ENCODE measurements around the gene OR7G1. TPM values are rescaled to one million over a fixed set of nuclear protein-coding genes. Genes with fewer than 3 reads are reported as not detected.

The OR7G1 gene
- total RNA-seq, result not detected

GRCh38 chr19:9115307-9115813, at the start of gene OR7G1:
OR7G1 (minus strand) TSS chr19:9115763; CDS start chr19:9115763, 0 bp downstream.
- no peaks in the 10 kb centered on the region for H3K36me3 Mint-ChIP-seq (ENCODE audit: low read depth)
- DNase-seq, result no peak
- H3K27ac Mint-ChIP-seq, result no peak within 1 kb of the TSS
- intact Hi-C loops (cut with DNase I, micrococcal nuclease), result no loop called here
- no peaks in the 10 kb centered on the region for H3K4me1 Mint-ChIP-seq
- H3K9me3 Mint-ChIP-seq (ENCODE audit: low read depth), result no peaks in the 10 kb centered on the region
- H3K27me3 Mint-ChIP-seq, result peaks cover 9% of the 10 kb centered on the region
- ATAC-seq, result no peak
- CTCF ChIA-PET, result no interaction called here
- H3K4me3 Mint-ChIP-seq, result no peak within 1 kb of the TSS
- POLR2A ChIA-PET, result no interaction called here

- Mint-ChIP-seq H3K27ac (no peak overlapping the region), H3K9me3 (ENCODE audit: low read depth) (peaks cover 25% of the 10 kb centered on the region), H3K36me3 (ENCODE audit: low read depth) (peaks cover 80% of the 10 kb centered on the region), H3K4me3 (no peak overlapping the region), H3K27me3 (no peaks in the 10 kb centered on the region), H3K4me1 (no peaks in the 10 kb centered on the region)
- ChIA-PET CTCF (no interaction called here), POLR2A (no interaction called here)
- DNase-seq, result no peak
- no peak for ATAC-seq
- intact Hi-C loops (cut with DNase I, micrococcal nuclease), result no loop called here
These were observed 49.7 kb upstream of the OR7G1 start for GRCh38 chr19:9165261-9165660.

- no peaks in the 10 kb centered on the region for H3K4me1 Mint-ChIP-seq
- DNase-seq, result no peak
- intact Hi-C loops (cut with DNase I, micrococcal nuclease), result no loop called here
- peaks cover 98% of the 10 kb centered on the region for H3K36me3 Mint-ChIP-seq (ENCODE audit: low read depth)
- POLR2A ChIA-PET, result no interaction called here
- ATAC-seq, result no peak
- H3K27ac Mint-ChIP-seq, result no peak overlapping the region
- CTCF ChIA-PET, result no interaction called here
- no peaks in the 10 kb centered on the region for H3K27me3 Mint-ChIP-seq
- H3K9me3 Mint-ChIP-seq (ENCODE audit: low read depth), result peaks cover 31% of the 10 kb centered on the region
- no peak overlapping the region for H3K4me3 Mint-ChIP-seq
These were observed 45.9 kb upstream of the OR7G1 start for GRCh38 chr19:9161427-9161826.

- intact Hi-C loops (cut with DNase I, micrococcal nuclease), result no loop called here
- H3K27ac Mint-ChIP-seq, result no peak overlapping the region
These were observed 44.3 kb upstream of the OR7G1 start for GRCh38 chr19:9159891-9160290.

GRCh38 chr19:9156304-9156703, 40.7 kb upstream of the OR7G1 start:
- CTCF ChIA-PET, result interaction anchor here (0.8 kb wide), 1 partner anchor 1069 kb away, joined by 3 read pairs; no protein-coding TSS in a partner anchor
- DNase-seq (no peak), ATAC-seq (no peak)
- intact Hi-C loops (cut with DNase I, micrococcal nuclease), result no loop called here
- peaks cover 94% of the 10 kb centered on the region for H3K36me3 Mint-ChIP-seq (ENCODE audit: low read depth)
- H3K4me3 Mint-ChIP-seq, result no peak overlapping the region
- peaks cover 28% of the 10 kb centered on the region for H3K4me1 Mint-ChIP-seq
- H3K9me3 Mint-ChIP-seq (ENCODE audit: low read depth), result peaks cover 42% of the 10 kb centered on the region
- POLR2A ChIA-PET, result no interaction called here
- no peak overlapping the region for H3K27ac Mint-ChIP-seq
- no peaks in the 10 kb centered on the region for H3K27me3 Mint-ChIP-seq

More at GRCh38 chr19:9159891-9160290, 44.3 kb upstream of the OR7G1 start:
- ATAC-seq (no peak), DNase-seq (no peak)
- Mint-ChIP-seq H3K4me1 (peaks cover 13% of the 10 kb centered on the region), H3K27me3 (no peaks in the 10 kb centered on the region), H3K36me3 (ENCODE audit: low read depth) (peaks cover 98% of the 10 kb centered on the region), H3K4me3 (no peak overlapping the region), H3K9me3 (ENCODE audit: low read depth) (peaks cover 33% of the 10 kb centered on the region)
- POLR2A ChIA-PET, result no interaction called here
- CTCF ChIA-PET, result no interaction called here

GRCh38 chr19:9155591-9155990, 40.0 kb upstream of the OR7G1 start:
- Mint-ChIP-seq H3K36me3 (ENCODE audit: low read depth) (peaks cover 94% of the 10 kb centered on the region), H3K27me3 (no peaks in the 10 kb centered on the region), H3K9me3 (ENCODE audit: low read depth) (peaks cover 40% of the 10 kb centered on the region), H3K4me1 (peaks cover 35% of the 10 kb centered on the region), H3K4me3 (no peak overlapping the region), H3K27ac (peak overlapping the region; percentile 76)
- DNase-seq (no peak), ATAC-seq (no peak)
- ChIA-PET CTCF (no interaction called here), POLR2A (no interaction called here)
- intact Hi-C loops (cut with DNase I, micrococcal nuclease), result no loop called here

- ChIA-PET CTCF (no interaction called here), POLR2A (no interaction called here)
- Mint-ChIP-seq H3K9me3 (ENCODE audit: low read depth) (peaks cover 44% of the 10 kb centered on the region), H3K4me3 (no peak overlapping the region), H3K4me1 (peaks cover 64% of the 10 kb centered on the region), H3K27ac (no peak overlapping the region), H3K36me3 (ENCODE audit: low read depth) (peaks cover 95% of the 10 kb centered on the region), H3K27me3 (no peaks in the 10 kb centered on the region)
- intact Hi-C loops (cut with DNase I, micrococcal nuclease), result no loop called here
- DNase-seq (peak; percentile 29), ATAC-seq (peak; percentile 44)
These were observed 35.8 kb upstream of the OR7G1 start for GRCh38 chr19:9151367-9151766.

- Mint-ChIP-seq H3K4me1 (peaks cover 59% of the 10 kb centered on the region), H3K27ac (no peak overlapping the region), H3K36me3 (ENCODE audit: low read depth) (peaks cover 91% of the 10 kb centered on the region), H3K27me3 (no peaks in the 10 kb centered on the region), H3K9me3 (ENCODE audit: low read depth) (peaks cover 45% of the 10 kb centered on the region), H3K4me3 (no peak overlapping the region)
- ChIA-PET CTCF (no interaction called here), POLR2A (no interaction called here)
- ATAC-seq, result no peak
- intact Hi-C loops (cut with DNase I, micrococcal nuclease), result no loop called here
- DNase-seq, result no peak
These were observed 35.1 kb upstream of the OR7G1 start for GRCh38 chr19:9150650-9151049.

- ATAC-seq (no peak), DNase-seq (no peak)
- Mint-ChIP-seq H3K27ac (peak overlapping the region; percentile 41), H3K9me3 (ENCODE audit: low read depth) (peaks cover 44% of the 10 kb centered on the region), H3K4me1 (peaks cover 56% of the 10 kb centered on the region), H3K36me3 (ENCODE audit: low read depth) (peaks cover 91% of the 10 kb centered on the region), H3K4me3 (no peak overlapping the region), H3K27me3 (no peaks in the 10 kb centered on the region)
- intact Hi-C loops (cut with DNase I, micrococcal nuclease), result no loop called here
- POLR2A ChIA-PET, result no interaction called here
- CTCF ChIA-PET, result no interaction called here
These were observed 34.4 kb upstream of the OR7G1 start for GRCh38 chr19:9149997-9150396.

- H3K4me1 Mint-ChIP-seq, result peaks cover 56% of the 10 kb centered on the region
- ChIA-PET CTCF (interaction anchor here (0.7 kb wide), 1 partner anchor 10 kb away, joined by 3 read pairs; no protein-coding TSS in a partner anchor), POLR2A (no interaction called here)
- H3K36me3 Mint-ChIP-seq (ENCODE audit: low read depth), result peaks cover 95% of the 10 kb centered on the region
- no peak overlapping the region for H3K4me3 Mint-ChIP-seq
- H3K9me3 Mint-ChIP-seq (ENCODE audit: low read depth), result peaks cover 49% of the 10 kb centered on the region
- no peaks in the 10 kb centered on the region for H3K27me3 Mint-ChIP-seq
- ATAC-seq, result no peak
- peak overlapping the region; percentile 11 for H3K27ac Mint-ChIP-seq
- DNase-seq, result no peak
- intact Hi-C loops (cut with DNase I, micrococcal nuclease), result no loop called here
These were observed 33.1 kb upstream of the OR7G1 start for GRCh38 chr19:9148697-9149096.

GRCh38 chr19:9146882-9147281, 31.3 kb upstream of the OR7G1 start:
- POLR2A ChIA-PET, result no interaction called here
- no peak overlapping the region for H3K4me3 Mint-ChIP-seq
- peaks cover 92% of the 10 kb centered on the region for H3K36me3 Mint-ChIP-seq (ENCODE audit: low read depth)
- H3K27ac Mint-ChIP-seq, result no peak overlapping the region
- H3K4me1 Mint-ChIP-seq, result peaks cover 64% of the 10 kb centered on the region
- H3K27me3 Mint-ChIP-seq, result no peaks in the 10 kb centered on the region
- H3K9me3 Mint-ChIP-seq (ENCODE audit: low read depth), result peaks cover 39% of the 10 kb centered on the region
- DNase-seq (no peak), ATAC-seq (no peak)
- intact Hi-C loops (cut with DNase I, micrococcal nuclease), result no loop called here
- CTCF ChIA-PET, result no interaction called here

- Mint-ChIP-seq H3K27ac (peak overlapping the region; percentile 25), H3K4me1 (peaks cover 57% of the 10 kb centered on the region), H3K9me3 (ENCODE audit: low read depth) (peaks cover 25% of the 10 kb centered on the region), H3K27me3 (no peaks in the 10 kb centered on the region), H3K36me3 (ENCODE audit: low read depth) (peaks cover 80% of the 10 kb centered on the region), H3K4me3 (no peak overlapping the region)
- ChIA-PET CTCF (no interaction called here), POLR2A (interaction anchor here (0.6 kb wide), 1 partner anchor 433 kb away, joined by 6 read pairs; no protein-coding TSS in a partner anchor)
- intact Hi-C loops (cut with DNase I, micrococcal nuclease), result loop anchor here in 1 of 2 experiments (5.0 kb wide), 2 partner anchors 392 to 527 kb away; partner anchors contain the start of gene ZNF426
- DNase-seq, result no peak
- no peak for ATAC-seq
These were observed 29.4 kb upstream of the OR7G1 start for GRCh38 chr19:9144920-9145319.
